GM23248 (cell line): ENCODE data around the gene CASP5.

Experiments
- EZH2 ChIP-seq: fragments of 200-600 bp; sonication (generic); IDR thresholded peaks from 2 replicates; pipeline ENCODE4 v1.6.1; 2018; ENCODE audit warnings: antibody characterized with exemption, mild to moderate bottlenecking; ENCODE audit not compliant: insufficient read depth, poor library complexity, severe bottlenecking
- EZH2phosphoT487 ChIP-seq: fragments of 200-600 bp; sonication (generic); IDR thresholded peaks from 2 replicates; pipeline ENCODE4 v1.6.1; 2018; ENCODE audit warnings: antibody characterized with exemption, moderate library complexity, mild to moderate bottlenecking, low read depth; ENCODE audit not compliant: insufficient read depth

DNA sequence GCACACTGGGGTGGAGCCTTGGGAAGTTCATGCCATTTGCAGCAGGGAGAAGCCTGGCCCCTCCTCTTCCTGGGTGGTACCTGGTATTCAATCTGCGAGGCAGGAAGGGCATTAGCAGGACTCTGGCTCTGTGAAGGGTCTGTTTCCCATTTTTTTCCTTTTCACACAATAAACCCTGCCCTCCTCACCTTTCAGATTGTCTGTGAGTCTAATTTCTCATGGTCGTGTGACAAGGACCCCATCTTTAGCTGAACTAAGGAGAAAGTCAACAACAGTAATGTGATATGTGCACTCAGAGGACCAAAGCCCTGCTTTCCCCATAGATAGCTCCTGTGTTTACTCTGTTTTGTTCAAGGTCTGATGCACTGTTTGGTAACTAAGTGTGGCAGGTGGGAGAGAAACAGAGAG, 28.0 kb downstream of the CASP5 start:
- no peak for TF ChIP-seq EZH2
- TF ChIP-seq EZH2phosphoT487: no peak
